GM19043 (cell line): ENCODE results near the gene UBE2J2.

Experiments used
- ATAC-seq: cut with Tn5 transposase; IDR thresholded peaks from one replicate; pipeline ENCODE4 v1.9.1; 2021; ENCODE audit warnings: low read depth; ENCODE audit not compliant: unreplicated experiment

UBE2J2 gene

DNA sequence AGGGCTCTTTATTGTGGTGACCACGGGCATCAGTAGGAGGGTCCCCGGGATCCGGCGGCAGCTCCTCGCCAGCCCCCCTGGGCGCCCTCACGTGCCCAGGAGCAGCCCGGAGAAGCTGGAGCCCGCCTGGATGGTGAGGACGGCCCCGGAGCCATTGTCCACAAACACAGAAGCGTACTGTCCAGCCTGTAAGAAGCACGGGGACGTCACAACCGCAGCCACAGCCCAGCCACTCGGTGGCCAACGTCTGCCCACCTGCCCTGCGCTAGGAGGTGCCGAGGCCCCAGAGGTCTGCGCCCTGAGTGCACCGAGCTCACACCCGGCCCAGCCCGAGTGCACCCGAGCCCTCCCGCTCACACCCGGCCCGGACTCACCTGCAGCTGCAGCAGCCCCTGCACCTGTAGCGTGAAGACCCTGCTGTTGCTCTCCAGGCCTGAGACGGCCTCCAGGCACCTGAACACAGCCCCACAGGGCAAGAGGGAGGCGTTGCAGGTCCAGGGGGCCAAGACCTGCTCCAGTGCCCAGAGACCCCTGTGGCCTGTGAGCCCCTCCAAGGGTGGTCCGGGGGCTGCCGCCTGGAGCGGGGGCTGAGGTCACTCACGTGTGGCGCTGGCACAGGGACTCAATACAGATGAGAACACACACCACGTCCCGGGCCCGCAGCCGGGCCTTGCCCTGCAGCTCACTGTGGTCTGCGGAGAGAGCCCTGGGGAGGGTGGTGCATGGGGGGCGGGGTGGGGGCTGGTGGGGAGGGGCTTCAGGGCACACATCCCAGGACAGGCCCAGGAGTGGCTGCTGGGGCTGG, 31.0 kb downstream of the UBE2J2 start:
- ATAC-seq = no peak

- no peak for ATAC-seq
These were observed 31.9 kb downstream of the UBE2J2 start for GRCh38 chr1:1241588-1242219.

DNA sequence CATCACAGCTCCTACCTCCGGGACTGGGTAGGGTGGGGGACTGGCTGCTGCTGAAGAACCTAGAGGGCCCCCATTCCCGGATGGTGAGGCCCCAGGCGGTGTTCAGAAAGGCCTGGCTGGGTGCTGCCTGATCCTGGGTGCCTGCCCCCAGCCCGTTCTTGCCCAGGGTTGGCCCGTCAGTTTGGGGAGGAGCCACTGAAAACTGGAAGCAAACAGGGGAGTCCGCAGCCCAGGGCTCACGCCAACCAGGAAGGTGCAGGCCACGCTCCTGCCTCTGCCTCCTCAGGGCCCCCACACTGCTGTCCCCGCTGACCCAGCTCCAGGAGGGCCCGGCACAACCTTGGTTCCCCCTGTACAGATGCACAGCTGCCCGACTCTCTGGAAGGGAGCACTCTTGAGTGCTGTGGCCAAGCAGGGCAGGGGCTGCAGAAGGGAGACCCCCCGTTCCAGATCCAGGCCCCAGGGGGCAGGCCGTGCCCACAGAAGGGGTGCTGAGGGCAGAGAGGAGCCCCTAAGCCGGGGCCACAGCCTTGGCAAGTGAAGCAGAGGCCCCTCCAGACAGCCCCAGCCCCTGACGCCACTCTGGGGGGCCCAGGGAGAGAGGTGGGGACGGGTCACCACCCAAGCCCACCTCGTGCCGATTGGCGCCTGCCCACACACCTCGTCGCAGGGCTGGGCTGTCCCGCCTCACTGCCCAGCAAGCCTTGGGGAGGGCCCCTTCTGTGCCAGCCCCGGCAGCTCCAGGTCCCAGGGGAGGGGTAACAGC, 32.6 kb downstream of the UBE2J2 start:
- no peak for ATAC-seq

DNA sequence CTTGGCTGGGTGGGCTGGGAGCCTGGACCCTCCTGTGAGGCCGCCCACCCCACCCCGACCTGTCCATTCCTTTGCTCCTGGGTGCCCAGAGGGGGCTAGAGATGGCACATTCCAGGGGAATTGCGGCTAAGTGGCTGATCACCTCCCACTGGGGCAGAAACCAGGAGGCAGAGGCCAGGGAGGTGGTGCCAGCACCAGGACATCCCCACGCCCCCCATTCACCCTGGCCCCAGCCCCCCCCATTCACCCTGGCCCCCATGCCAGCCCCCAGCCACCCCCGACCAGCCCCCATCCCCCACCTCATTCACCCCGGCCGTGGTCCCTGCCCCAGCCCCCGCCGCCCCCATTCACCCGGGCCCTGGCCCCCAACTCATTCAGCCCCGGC, 33.3 kb downstream of the UBE2J2 start:
- ATAC-seq = no peak

- no peak for ATAC-seq
These were observed 33.9 kb downstream of the UBE2J2 start for GRCh38 chr1:1239614-1240347.

DNA sequence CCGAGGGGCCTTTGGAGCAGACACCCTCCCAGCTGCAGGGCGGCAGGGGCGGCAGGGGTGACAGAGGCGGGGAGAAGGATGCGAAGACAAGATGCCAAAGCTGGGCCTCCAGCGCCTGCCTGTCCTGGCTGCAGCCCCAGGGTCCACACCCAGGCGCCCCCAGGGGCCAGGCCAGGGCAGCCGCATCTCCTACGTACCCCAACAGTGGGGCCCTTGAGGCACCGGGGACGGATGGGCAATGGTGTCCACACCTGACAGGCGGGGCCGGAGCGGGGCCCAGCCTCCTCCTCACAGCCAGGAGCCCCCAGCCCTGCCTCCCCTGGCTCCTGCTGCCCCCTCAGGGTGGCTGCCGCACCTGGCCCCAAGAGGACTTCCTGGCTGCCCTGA, 34.4 kb downstream of the UBE2J2 start:
- ATAC-seq = no peak

DNA sequence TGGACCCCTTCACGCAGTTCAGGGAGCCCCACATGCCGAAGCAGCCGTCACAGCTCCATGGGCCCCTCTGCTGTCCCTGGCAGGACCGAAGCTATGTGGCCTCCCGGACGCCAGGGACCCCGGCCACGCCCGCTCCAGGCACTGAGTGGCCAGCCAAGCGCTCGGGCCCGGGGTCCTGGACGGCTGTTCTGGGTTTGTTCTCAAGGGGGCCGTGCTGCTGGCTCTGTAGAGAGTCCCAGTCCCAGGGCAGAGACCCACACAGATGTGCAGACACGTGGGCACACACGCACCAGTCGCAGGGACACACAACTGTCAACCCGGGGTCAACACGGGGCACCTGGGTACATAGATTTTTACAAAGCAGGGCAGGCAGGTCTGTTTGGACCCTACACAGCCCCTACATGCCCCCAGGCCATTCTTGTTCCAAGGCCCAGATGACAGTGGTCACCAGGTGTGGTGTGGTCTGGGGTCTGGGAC, 34.9 kb downstream of the UBE2J2 start:
- ATAC-seq = no peak

DNA sequence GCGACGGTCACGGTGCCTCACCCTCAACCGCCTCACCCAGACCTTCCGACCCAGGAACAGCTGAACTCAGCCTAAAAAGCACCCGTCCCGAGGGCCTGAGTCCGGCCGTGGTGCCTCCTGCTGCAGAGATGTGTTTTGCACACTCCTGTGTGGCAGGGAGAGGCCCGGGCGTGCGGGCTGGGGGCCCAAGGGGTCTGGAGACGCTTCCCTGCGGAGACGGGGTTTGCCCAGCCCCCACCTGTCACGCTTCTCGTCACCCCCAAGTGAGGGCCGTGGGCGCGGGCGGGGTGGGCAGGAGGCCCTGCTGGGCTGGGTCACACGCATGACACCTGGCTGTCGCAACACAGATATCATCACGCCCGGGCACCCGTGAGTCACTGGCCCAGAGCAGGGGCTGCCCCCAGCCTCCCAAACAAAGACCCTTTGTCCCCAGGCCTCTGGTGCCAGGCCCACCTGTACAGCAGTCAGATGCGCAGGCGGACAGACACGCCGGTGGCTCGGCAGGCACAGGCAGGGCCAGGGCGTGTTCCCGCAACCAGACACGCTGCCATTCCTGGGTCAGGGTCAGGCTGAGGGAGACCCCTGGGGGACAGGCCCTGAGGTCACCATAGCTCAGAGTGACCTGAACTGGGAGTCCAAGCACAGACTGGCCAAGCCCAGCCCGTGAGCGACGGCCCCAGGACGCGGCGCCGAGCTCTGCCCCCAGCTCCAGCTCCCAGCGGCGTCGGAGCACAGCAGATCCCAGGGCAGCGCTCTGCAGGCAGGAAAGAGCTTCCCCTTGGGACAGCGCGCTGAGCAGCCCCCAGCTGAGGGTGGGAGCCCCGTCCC, 35.6 kb downstream of the UBE2J2 start:
- no peak for ATAC-seq

DNA sequence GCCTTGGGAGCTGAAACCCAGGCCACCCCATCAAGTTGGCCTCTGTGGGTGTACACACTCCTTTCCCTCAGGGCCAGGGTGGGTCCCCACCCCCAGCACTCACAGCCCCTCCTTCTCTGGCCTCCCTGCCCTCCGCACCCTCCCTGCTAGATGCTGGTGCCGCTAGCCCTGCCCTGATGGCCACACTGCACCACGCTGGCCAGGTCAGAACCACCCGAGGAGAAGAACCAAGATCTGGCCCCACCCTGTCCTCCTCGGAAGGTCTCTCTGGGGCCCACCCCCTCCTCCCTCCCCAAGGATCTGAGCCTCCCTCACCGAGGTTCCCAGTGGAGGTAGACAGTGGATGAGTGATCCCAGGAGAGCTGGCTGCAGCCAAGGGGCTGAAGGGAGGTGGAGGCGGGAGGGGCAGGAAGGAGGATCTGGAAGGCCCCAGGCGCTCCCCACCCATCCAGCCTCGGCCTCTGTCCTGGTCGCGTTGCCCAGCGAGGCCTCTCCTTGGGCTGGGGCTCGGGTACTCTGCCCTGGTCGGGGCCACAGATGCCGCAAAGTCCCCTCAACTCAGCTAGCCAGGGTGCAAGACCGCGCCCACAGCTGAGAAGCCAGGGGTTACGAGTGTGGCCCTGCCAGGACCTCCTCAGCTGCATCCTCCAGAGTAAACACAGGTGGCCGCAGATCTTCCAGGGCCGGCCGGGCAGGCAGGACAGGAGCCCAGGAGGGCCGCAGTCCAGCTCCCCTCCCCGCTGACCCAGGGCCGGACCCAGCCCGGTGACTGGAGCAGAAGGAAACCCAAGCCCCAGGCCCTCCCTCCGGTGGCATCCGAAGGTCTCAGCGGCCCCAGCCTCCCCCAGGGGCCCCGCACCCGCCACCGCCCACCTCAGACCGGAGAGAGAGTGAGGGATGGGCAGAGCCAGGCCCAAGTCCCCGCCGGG, 36.4 kb downstream of the UBE2J2 start:
- no peak for ATAC-seq

DNA sequence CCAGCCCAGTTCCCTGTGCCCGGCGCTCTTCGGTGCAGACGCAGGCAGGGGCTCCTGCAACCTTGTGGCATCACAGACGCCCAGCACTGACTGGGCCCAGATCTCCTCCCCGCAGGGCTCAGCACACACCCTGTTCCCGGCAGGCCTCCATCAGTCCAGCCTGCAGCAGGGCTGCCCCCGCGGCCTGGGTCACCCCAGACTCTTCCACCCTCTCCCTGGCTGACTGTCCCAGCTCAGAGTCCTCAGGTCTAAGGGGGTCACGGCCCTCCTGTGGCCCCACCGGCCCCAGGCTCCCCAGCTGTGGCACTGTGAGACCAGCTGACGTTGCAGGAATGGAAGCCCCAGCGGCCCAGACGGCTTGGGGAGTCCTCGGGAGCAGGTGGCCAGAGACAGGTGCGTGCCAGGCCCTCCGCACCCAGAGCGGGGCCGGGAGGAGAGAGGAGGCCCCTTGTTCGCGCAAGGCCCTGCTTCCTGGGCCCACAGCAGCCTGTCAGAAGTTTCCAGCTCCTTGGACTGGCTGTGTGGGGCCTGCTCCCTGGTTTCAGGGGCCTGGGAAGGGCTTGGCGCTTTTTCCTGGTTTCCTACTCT, 37.4 kb downstream of the UBE2J2 start:
- no peak for ATAC-seq

DNA sequence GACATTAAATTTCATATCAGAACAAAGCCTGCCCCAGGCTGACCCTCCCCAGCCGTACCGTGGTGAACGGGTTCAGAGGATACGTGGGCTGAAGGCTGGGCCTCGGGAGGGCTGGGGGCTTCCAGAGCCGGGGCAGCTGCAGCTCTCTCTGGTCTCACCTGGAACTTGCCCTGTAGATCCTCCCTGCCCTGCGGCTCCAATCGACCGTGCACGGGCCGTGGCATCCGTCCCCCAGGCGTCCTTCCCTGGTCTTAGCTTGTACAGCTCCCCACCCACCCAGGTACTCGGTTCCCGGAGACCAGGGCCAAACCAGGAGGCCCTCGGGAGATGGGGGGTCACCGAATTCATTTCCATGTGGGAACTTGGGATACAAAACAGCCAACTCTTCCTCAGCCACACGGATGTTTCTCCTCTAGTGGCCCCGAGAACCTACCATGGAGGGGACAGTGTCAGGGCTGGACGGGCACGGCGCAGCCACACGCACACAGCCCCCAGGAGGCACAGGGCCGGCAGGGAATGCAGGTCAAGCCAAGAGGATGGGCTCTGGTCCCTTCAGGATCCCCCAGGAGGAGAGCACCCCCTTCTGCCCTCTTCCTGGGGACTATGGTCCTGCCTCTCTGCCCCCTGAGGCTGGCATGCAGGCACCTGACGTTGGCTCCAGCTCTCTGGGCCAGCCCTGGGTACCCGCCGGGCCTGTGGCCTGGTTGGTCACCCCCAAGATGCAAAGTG, 38.5 kb downstream of the UBE2J2 start:
- no peak for ATAC-seq

- ATAC-seq = no peak
These were observed 39.4 kb downstream of the UBE2J2 start for GRCh38 chr1:1234180-1234808.

- ATAC-seq = no peak
These were observed 40.1 kb downstream of the UBE2J2 start for GRCh38 chr1:1233567-1233892.

- ATAC-seq = no peak
These were observed 40.7 kb downstream of the UBE2J2 start for GRCh38 chr1:1232796-1233566.

DNA sequence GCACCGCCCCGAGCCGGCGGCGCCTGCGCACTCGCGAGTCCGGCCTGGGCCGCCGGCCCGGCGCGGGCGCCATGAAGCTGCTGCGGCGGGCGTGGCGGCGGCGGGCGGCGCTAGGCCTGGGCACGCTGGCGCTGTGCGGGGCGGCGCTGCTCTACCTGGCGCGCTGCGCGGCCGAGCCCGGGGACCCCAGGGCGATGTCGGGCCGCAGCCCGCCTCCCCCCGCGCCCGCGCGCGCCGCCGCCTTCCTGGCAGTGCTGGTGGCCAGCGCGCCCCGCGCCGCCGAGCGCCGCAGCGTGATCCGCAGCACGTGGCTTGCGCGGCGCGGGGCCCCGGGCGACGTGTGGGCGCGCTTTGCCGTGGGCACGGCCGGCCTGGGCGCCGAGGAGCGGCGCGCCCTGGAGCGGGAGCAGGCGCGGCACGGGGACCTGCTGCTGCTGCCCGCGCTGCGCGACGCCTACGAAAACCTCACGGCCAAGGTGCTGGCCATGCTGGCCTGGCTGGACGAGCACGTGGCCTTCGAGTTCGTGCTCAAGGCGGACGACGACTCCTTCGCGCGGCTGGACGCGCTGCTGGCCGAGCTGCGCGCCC, 41.4 kb downstream of the UBE2J2 start, which contains the start of gene B3GALT6:
B3GALT6 (plus strand) TSS at position 30 of the 588 bp plus-strand sequence; CDS start at position 72, 42 bp downstream.
- ATAC-seq = no peak
